ENCODE data around the gene SLC66A2.
A peak's percentile ranks its signal among the peaks of the same experiment; 100 is the strongest.
"Not testable (repeated sequence)": the region's sequence is repeated elsewhere in the genome, so short reads cannot be mapped to it uniquely, and the experiment has no call there.

The SLC66A2 gene

GRCh38 chr18:79971211-79971952 is 19.9 kb upstream of the SLC66A2 start:
- DNase-seq (ENCODE audit: low spot score) = no peak

- no peak for DNase-seq (ENCODE audit: low spot score)
Measured at GRCh38 chr18:79970419-79971133, 19.1 kb upstream of the SLC66A2 start.

- no peak for DNase-seq (ENCODE audit: low spot score)
Measured at GRCh38 chr18:79965119-79965902, 13.9 kb upstream of the SLC66A2 start.

- peak; percentile 83 for DNase-seq (ENCODE audit: low spot score)
Measured at GRCh38 chr18:79964330-79965118, 13.1 kb upstream of the SLC66A2 start, which contains the start of gene HSBP1L1. Gene HSBP1L1 (plus strand): TSS chr18:79964643. CDS start chr18:79964736, 93 bp downstream.

GRCh38 chr18:79963658-79964329 is 12.3 kb upstream of the SLC66A2 start:
- DNase-seq (ENCODE audit: low spot score) = no peak

GRCh38 chr18:79962835-79963657 is 11.6 kb upstream of the SLC66A2 start:
- no peak for DNase-seq (ENCODE audit: low spot score)

- DNase-seq (ENCODE audit: low spot score) = no peak
Measured at GRCh38 chr18:79962311-79962710, 10.9 kb upstream of the SLC66A2 start.

GRCh38 chr18:79961527-79962291 is 10.3 kb upstream of the SLC66A2 start:
- no peak for DNase-seq (ENCODE audit: low spot score)

GRCh38 chr18:79960921-79961526 is 9.6 kb upstream of the SLC66A2 start:
- DNase-seq (ENCODE audit: low spot score) = no peak

- not testable (repeated sequence) for DNase-seq (ENCODE audit: low spot score)
Measured at GRCh38 chr18:79960161-79960801, 8.8 kb upstream of the SLC66A2 start.

- no peak for DNase-seq (ENCODE audit: low spot score)
Measured at GRCh38 chr18:79958981-79959380, 7.5 kb upstream of the SLC66A2 start.

- no peak for DNase-seq (ENCODE audit: low spot score)
Measured at GRCh38 chr18:79956276-79956675, 4.8 kb upstream of the SLC66A2 start.

GRCh38 chr18:79955302-79956075 is 4.0 kb upstream of the SLC66A2 start:
- DNase-seq (ENCODE audit: low spot score) = no peak

- no peak for DNase-seq (ENCODE audit: low spot score)
Measured at GRCh38 chr18:79954791-79955190, 3.3 kb upstream of the SLC66A2 start.

GRCh38 chr18:79953971-79954651 is 2.7 kb upstream of the SLC66A2 start:
- DNase-seq (ENCODE audit: low spot score) = no peak

GRCh38 chr18:79952996-79953559 is 1.6 kb upstream of the SLC66A2 start:
- DNase-seq (ENCODE audit: low spot score) = peak; percentile 61

GRCh38 chr18:79952456-79952995 is 1.1 kb upstream of the SLC66A2 start:
- peak; percentile 53 for DNase-seq (ENCODE audit: low spot score)
